Measurements from ENCODE around the gene SLC38A6. TPM values are rescaled to one million over a fixed set of nuclear protein-coding genes. Genes with fewer than 3 reads are reported as not detected.
A peak's percentile ranks its signal among the peaks of the same experiment; 100 is the strongest.

SLC38A6 gene
- total RNA-seq, result 10 to 100 TPM in 1 of 2 donors, 1 to 10 TPM in 1; 9.9 to 18.2 TPM
- polyA plus RNA-seq (2013, experiment 1 of 2), result 12.0 TPM
- polyA plus RNA-seq (2013, experiment 2 of 2), result 8.8 TPM
- long read RNA-seq, experiment 1, partial matches to known transcripts, result 0 of 2 reads
- long read RNA-seq, experiment 1, other reads (novel, unspliced or antisense), result 1 of 2 reads
- long read RNA-seq, experiment 2, partial matches to known transcripts, result 2 of 9 reads
- long read RNA-seq, experiment 2, other reads (novel, unspliced or antisense), result 3 of 9 reads
- long read RNA-seq, experiment 3, transcript SLC38A6-201 (16 exons, 1,688 nt), result major isoform, 8 of 20 reads
- long read RNA-seq, experiment 3, partial matches to known transcripts, result 0 of 20 reads
- long read RNA-seq, experiment 3, other reads (novel, unspliced or antisense), result 10 of 20 reads
- long read RNA-seq, experiment 4, transcript SLC38A6-201 (16 exons, 1,688 nt), result major isoform, 10 of 17 reads
- long read RNA-seq, experiment 4, partial matches to known transcripts, result 2 of 17 reads
- long read RNA-seq, experiment 4, other reads (novel, unspliced or antisense), result 5 of 17 reads

DNA sequence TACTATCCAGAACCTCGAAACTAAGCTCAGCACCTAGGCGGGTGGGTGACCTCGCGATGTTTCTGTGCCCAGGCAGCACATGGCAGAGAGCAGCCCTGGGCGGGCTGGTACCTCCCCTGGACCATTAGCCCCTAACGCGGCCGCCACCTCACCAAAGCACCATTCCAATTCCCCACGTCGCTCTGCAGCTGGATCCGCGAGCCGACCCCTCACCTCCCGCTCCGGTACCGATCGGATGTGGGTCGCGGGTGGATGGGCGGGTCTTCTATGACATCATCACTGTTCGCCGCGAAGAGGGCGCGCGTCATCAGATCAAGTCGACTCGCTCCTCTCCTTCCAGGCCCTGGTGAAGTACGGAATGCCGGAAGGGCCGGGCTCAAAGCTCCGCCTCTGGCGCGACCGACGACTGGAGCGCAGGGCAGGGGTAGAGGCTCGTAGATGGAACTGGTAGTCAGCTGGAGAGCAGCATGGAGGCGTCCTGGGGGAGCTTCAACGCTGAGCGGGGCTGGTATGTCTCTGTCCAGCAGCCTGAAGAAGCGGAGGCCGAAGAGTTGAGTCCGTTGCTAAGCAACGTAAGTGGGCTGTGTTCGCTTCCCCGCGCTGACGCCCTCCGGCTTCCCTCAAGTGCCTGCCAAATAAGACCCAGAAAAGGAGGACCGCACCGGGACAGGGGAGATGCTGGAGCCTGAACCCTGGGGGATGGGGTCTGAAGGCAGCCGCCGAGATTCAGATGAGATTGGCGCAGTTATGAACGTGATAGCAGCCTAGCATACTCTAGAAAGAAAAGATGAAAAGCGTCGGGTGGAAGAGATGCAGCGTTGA is at the start of gene SLC38A6, which contains the start of gene TRMT5:
TSS of gene SLC38A6 (plus strand) at position 435 of the 822 bp plus-strand sequence. CDS start at position 468, 33 bp downstream.
TSS of gene TRMT5 (minus strand) at position 269 of the 822 bp plus-strand sequence. CDS start at position 163, 106 bp downstream.
- peak within 1 kb of the TSS; percentile 74 for H3K27ac ChIP-seq (ENCODE audit: low read depth, low read length)
- peak; percentile 98 for DNase-seq
- peak within 1 kb of the TSS; percentile 99 for H3K4me3 ChIP-seq (ENCODE audit: low read length)
- peaks cover 10% of the 10 kb centered on the region for H3K4me1 Mint-ChIP-seq
- H3K36me3 ChIP-seq (ENCODE audit: control insufficient read depth, insufficient read depth, low read length), result peaks cover 16% of the 10 kb centered on the region
- no peaks in the 10 kb centered on the region for H3K27me3 ChIP-seq (ENCODE audit: control insufficient read depth, insufficient read depth, low read length, poor library complexity, severe bottlenecking)
- no peaks in the 10 kb centered on the region for H3K27me3 Mint-ChIP-seq (ENCODE audit: insufficient read depth)
- H3K4me1 ChIP-seq (ENCODE audit: control insufficient read depth, insufficient read depth, low read length), result no peaks in the 10 kb centered on the region
- H3K9me3 ChIP-seq (ENCODE audit: control insufficient read depth, low read length), result no peaks in the 10 kb centered on the region
- H3K4me3 Mint-ChIP-seq, result no peak within 1 kb of the TSS
- TF ChIP-seq, protein P1, sequence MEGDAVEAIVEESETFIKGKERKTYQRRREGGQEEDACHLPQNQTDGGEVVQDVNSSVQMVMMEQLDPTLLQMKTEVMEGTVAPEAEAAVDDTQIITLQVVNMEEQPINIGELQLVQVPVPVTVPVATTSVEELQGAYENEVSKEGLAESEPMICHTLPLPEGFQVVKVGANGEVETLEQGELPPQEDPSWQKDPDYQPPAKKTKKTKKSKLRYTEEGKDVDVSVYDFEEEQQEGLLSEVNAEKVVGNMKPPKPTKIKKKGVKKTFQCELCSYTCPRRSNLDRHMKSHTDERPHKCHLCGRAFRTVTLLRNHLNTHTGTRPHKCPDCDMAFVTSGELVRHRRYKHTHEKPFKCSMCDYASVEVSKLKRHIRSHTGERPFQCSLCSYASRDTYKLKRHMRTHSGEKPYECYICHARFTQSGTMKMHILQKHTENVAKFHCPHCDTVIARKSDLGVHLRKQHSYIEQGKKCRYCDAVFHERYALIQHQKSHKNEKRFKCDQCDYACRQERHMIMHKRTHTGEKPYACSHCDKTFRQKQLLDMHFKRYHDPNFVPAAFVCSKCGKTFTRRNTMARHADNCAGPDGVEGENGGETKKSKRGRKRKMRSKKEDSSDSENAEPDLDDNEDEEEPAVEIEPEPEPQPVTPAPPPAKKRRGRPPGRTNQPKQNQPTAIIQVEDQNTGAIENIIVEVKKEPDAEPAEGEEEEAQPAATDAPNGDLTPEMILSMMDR (conservative IDR thresholded peaks at IDR 0.05), result no peak
- H3K36me3 Mint-ChIP-seq (ENCODE audit: low read depth), result peaks cover 8% of the 10 kb centered on the region
- no peak within 1 kb of the TSS for H3K27ac Mint-ChIP-seq
- H3K9ac ChIP-seq (ENCODE audit: extremely low read depth, low read length, poor library complexity, severe bottlenecking), result peak within 1 kb of the TSS; percentile 78
- whole genome bisulfite sequencing, 2 experiments (ENCODE audit: insufficient coverage in 1 of 2, insufficient read length in 1 of 2), result 0% methylated on average over 27 to 59 of the region's 59 CpGs
- no peaks in the 10 kb centered on the region for H3K9me3 Mint-ChIP-seq

DNA sequence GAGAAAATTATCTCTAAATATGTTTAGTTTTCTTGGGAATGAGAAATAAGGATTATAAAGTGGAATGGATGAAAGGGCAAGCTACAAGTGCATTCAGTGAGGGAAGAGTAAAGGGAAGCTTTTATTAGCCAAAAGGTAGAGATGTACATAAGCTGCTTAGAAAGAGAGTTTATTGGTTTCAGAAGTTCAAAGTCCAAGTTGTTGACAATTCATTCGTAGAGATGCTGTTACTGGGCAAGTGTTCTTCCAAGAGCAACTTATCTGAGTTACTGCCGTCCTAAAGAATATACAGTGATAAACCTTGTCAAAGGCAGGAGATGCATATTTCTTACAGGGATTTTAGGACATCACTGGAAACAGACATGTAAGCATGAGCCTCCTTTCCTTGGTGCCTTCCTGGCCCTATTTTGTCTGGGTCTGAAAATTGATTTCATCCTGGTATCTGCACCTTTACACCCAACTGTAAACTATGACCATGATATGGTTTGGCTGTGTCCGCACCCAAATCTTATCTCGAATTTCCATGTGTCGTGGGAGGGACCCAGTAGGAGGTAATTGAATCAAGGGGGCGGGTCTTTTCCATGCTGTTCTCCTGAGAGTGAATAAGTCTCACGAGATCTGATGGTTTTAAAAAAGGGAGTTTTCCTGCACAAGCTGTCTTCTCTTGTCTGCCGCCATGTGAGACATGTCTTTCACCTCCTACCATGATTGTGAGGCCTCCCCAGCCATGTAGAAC is 47.0 kb upstream of the SLC38A6 start:
- H3K4me1 Mint-ChIP-seq, result peaks cover 12% of the 10 kb centered on the region
- Histone ChIP-seq H3K9ac (ENCODE audit: extremely low read depth, low read length, poor library complexity, severe bottlenecking) (no peak overlapping the region), H3K4me1 (ENCODE audit: control insufficient read depth, insufficient read depth, low read length) (peaks cover 3% of the 10 kb centered on the region), H3K36me3 (ENCODE audit: control insufficient read depth, insufficient read depth, low read length) (no peaks in the 10 kb centered on the region), H3K4me3 (ENCODE audit: low read length) (no peak overlapping the region), H3K27me3 (ENCODE audit: control insufficient read depth, insufficient read depth, low read length, poor library complexity, severe bottlenecking) (no peaks in the 10 kb centered on the region), H3K9me3 (ENCODE audit: control insufficient read depth, low read length) (no peaks in the 10 kb centered on the region), H3K27ac (ENCODE audit: low read depth, low read length) (no peak overlapping the region)
- no peak overlapping the region for H3K27ac Mint-ChIP-seq
- H3K9me3 Mint-ChIP-seq, result peaks cover 2% of the 10 kb centered on the region
- no peaks in the 10 kb centered on the region for H3K36me3 Mint-ChIP-seq (ENCODE audit: low read depth)
- 90 to 100% methylated on average over 4 to 8 of the region's 8 CpGs for WGBS, 2 experiments (ENCODE audit: insufficient coverage in 1 of 2, insufficient read length in 1 of 2)
- H3K4me3 Mint-ChIP-seq, result no peak overlapping the region
- TF ChIP-seq, protein P1 (conservative IDR thresholded peaks at IDR 0.05), result no peak
- no peaks in the 10 kb centered on the region for H3K27me3 Mint-ChIP-seq (ENCODE audit: insufficient read depth)
- DNase-seq, result no peak

DNA sequence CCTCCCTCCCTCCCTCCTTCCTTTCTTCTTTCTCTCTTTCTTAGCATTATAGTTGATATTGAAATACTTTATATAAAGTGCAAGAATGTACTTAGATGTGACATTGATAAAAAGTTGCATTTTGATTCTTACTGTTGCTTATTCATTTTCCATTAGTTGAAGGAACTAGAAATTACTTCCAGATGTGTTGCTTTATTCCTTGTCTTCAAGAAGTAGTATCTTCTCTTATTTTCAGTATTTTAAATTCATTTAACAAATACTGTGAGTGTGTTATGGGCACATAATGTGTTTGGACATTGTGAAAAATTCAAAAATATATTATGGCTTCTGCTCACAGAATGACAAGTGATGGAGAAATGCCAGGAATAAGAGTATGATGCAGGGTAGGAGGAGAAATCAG is 45.7 kb upstream of the SLC38A6 start:
- Histone ChIP-seq H3K9ac (ENCODE audit: extremely low read depth, low read length, poor library complexity, severe bottlenecking) (no peak overlapping the region), H3K4me1 (ENCODE audit: control insufficient read depth, insufficient read depth, low read length) (peaks cover 3% of the 10 kb centered on the region), H3K27me3 (ENCODE audit: control insufficient read depth, insufficient read depth, low read length, poor library complexity, severe bottlenecking) (no peaks in the 10 kb centered on the region), H3K4me3 (ENCODE audit: low read length) (no peak overlapping the region), H3K27ac (ENCODE audit: low read depth, low read length) (no peak overlapping the region), H3K9me3 (ENCODE audit: control insufficient read depth, low read length) (no peaks in the 10 kb centered on the region), H3K36me3 (ENCODE audit: control insufficient read depth, insufficient read depth, low read length) (no peaks in the 10 kb centered on the region)
- H3K27ac Mint-ChIP-seq, result no peak overlapping the region
- peaks cover 2% of the 10 kb centered on the region for H3K9me3 Mint-ChIP-seq
- peaks cover 12% of the 10 kb centered on the region for H3K4me1 Mint-ChIP-seq
- no peaks in the 10 kb centered on the region for H3K36me3 Mint-ChIP-seq (ENCODE audit: low read depth)
- H3K27me3 Mint-ChIP-seq (ENCODE audit: insufficient read depth), result no peaks in the 10 kb centered on the region
- H3K4me3 Mint-ChIP-seq, result no peak overlapping the region
- no peak for DNase-seq
- TF ChIP-seq, protein P1 (conservative IDR thresholded peaks at IDR 0.05), result no peak

Data from endodermal cell (in vitro differentiated cells).